HEK293 (cell line): ENCODE measurements around the gene THBS3.

ENCODE experiments used
- KLF16 ChIP-seq: fragments of 450-650 bp; formaldehyde crosslinking; IDR thresholded peaks from 2 replicates; pipeline ENCODE4 v1.5.1; 2017; ENCODE audit warnings: missing biosample characterization, missing genetic modification characterization
- ZNF768 ChIP-seq: fragments of 450-650 bp; formaldehyde crosslinking; IDR thresholded peaks from 2 replicates; pipeline ENCODE4 v1.5.1; 2018; ENCODE audit warnings: missing biosample characterization, mild to moderate bottlenecking, missing genetic modification characterization
- TF ChIP-seq, protein P1 (sequence below): fragments of 450-650 bp; formaldehyde crosslinking; IDR thresholded peaks from 2 replicates; pipeline ENCODE4 v1.5.1; 2016; ENCODE audit warnings: missing biosample characterization, missing genetic modification characterization, low read depth

DNA sequence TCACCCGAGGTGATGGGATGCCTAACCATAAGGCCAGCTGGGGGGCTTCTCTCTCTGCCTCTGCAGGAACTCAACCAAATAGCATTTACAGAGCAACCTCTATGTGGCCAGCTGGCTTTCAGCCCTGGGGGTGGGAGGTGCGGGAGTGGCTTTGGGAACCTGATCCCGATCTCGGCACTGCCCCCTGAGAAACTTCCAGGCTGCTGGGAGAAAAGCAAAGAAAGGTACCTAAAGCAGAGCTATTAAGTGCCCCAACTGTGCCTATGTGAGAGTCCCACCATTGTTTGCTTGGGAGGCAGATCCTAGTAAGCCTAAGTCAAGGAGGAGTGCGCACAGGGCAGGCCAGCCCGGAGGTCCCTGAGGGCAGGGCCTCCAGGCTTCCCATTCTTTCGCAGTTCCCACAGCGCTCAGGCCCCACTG lies 41.6 kb downstream of the THBS3 start:
- no peak for TF ChIP-seq ZNF768 (tag by site-specific recombination)
- TF ChIP-seq KLF16 (tag by site-specific recombination), result no peak
- TF ChIP-seq, protein P1, sequence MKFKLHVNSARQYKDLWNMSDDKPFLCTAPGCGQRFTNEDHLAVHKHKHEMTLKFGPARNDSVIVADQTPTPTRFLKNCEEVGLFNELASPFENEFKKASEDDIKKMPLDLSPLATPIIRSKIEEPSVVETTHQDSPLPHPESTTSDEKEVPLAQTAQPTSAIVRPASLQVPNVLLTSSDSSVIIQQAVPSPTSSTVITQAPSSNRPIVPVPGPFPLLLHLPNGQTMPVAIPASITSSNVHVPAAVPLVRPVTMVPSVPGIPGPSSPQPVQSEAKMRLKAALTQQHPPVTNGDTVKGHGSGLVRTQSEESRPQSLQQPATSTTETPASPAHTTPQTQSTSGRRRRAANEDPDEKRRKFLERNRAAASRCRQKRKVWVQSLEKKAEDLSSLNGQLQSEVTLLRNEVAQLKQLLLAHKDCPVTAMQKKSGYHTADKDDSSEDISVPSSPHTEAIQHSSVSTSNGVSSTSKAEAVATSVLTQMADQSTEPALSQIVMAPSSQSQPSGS (tag by site-specific recombination), result no peak
